Activated CD4-positive, alpha-beta T cell treated with anti-CD3 and anti-CD28 coated beads, Interleukin-2, Interleukin-6, amounts not matched to agents 100 ng/mL and 50 ng/mL, durations not matched to agents 16 hours and 8 hours (primary cell): ENCODE results near the gene RAB31.
"Not testable (repeated sequence)": the region's sequence is repeated elsewhere in the genome, so short reads cannot be mapped to it uniquely, and the experiment has no call there.

Experiments used
- DNase-seq: peaks from one replicate; pipeline ENCODE4 v3.0.0-alpha.2; 2020

Gene RAB31

GRCh38 chr18:9708057-9708433 lies at the start of gene RAB31:
RAB31 (plus strand) TSS chr18:9708301; CDS start chr18:9708406, 105 bp downstream.
- peak; percentile 27 for DNase-seq

- no peak for DNase-seq
These were observed 48.4 kb upstream of the RAB31 start for GRCh38 chr18:9659499-9660375.

- no peak for DNase-seq
These were observed 46.5 kb upstream of the RAB31 start for GRCh38 chr18:9661564-9661963.

- DNase-seq, result no peak
These were observed 44.7 kb upstream of the RAB31 start for GRCh38 chr18:9663377-9663776.

- DNase-seq, result no peak
These were observed 42.8 kb upstream of the RAB31 start for GRCh38 chr18:9665314-9665713.

GRCh38 chr18:9666548-9666947 lies 41.6 kb upstream of the RAB31 start:
- DNase-seq, result no peak

- no peak for DNase-seq
These were observed 39.1 kb upstream of the RAB31 start for GRCh38 chr18:9669016-9669415.

- no peak for DNase-seq
These were observed 36.9 kb upstream of the RAB31 start for GRCh38 chr18:9671214-9671613.

GRCh38 chr18:9673296-9674251 lies 34.5 kb upstream of the RAB31 start:
- DNase-seq, result peak; percentile 38

- DNase-seq, result not testable (repeated sequence)
These were observed 29.9 kb upstream of the RAB31 start for GRCh38 chr18:9678216-9678615.

- no peak for DNase-seq
These were observed 29.0 kb upstream of the RAB31 start for GRCh38 chr18:9679125-9679524.

GRCh38 chr18:9681217-9681616 lies 26.9 kb upstream of the RAB31 start:
- no peak for DNase-seq

GRCh38 chr18:9682572-9682971 lies 25.5 kb upstream of the RAB31 start:
- no peak for DNase-seq

GRCh38 chr18:9683418-9684396 lies 24.4 kb upstream of the RAB31 start:
- no peak for DNase-seq

- no peak for DNase-seq
These were observed 23.1 kb upstream of the RAB31 start for GRCh38 chr18:9684881-9685614.

GRCh38 chr18:9685615-9685890 lies 22.5 kb upstream of the RAB31 start:
- DNase-seq, result no peak

GRCh38 chr18:9688036-9688741 lies 19.9 kb upstream of the RAB31 start:
- no peak for DNase-seq

- no peak for DNase-seq
These were observed 18.8 kb upstream of the RAB31 start for GRCh38 chr18:9689253-9689652.

GRCh38 chr18:9690418-9691188 lies 17.5 kb upstream of the RAB31 start:
- DNase-seq, result no peak

GRCh38 chr18:9691235-9691634 lies 16.9 kb upstream of the RAB31 start:
- no peak for DNase-seq

GRCh38 chr18:9694174-9694573 lies 13.9 kb upstream of the RAB31 start:
- DNase-seq, result no peak
